ENCODE data around the gene DYNLL1. TPM values are rescaled to one million over a fixed set of nuclear protein-coding genes. Genes with fewer than 3 reads are reported as not detected.

DYNLL1 gene
- total and polyA plus RNA-seq, 2 of the 13 experiments (the other 11 are each of a cell fraction or from before 2014, with no cell fraction given) = 271 to 294 TPM

DNA sequence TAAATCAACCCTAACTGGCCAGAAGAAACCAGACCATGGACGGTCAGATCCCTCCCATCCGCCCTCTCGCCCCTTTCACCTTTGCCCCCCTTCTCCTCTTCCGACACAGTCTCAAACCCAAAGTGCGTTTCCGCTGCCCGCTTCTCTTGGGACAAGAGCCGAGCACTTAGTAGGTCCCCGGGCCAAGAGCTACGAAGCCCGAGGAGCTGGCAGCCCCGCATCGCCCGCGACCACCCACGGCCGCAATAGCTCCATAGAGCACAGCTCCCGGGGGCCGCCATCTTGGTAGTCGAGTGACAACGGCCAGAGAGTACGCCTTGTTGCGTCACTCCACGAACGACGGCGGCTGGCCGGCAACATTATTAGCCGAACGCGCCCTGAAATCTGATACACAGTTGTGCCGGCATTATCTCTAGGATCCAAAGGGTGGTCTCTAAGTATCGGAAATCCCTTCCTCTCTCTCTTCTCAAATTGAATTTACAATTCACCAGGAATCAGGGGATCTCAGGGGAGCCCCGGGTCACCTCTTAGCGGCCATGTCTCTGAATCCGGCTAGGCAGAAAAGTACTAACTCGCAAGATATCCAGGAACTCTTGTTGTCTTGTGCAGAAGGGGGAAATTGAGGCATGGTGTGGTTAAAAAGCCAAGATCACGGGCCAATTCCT is 33.1 kb downstream of the DYNLL1 start, which contains the start of gene COQ5 (continued):
- TF ChIP-seq, protein P1, sequence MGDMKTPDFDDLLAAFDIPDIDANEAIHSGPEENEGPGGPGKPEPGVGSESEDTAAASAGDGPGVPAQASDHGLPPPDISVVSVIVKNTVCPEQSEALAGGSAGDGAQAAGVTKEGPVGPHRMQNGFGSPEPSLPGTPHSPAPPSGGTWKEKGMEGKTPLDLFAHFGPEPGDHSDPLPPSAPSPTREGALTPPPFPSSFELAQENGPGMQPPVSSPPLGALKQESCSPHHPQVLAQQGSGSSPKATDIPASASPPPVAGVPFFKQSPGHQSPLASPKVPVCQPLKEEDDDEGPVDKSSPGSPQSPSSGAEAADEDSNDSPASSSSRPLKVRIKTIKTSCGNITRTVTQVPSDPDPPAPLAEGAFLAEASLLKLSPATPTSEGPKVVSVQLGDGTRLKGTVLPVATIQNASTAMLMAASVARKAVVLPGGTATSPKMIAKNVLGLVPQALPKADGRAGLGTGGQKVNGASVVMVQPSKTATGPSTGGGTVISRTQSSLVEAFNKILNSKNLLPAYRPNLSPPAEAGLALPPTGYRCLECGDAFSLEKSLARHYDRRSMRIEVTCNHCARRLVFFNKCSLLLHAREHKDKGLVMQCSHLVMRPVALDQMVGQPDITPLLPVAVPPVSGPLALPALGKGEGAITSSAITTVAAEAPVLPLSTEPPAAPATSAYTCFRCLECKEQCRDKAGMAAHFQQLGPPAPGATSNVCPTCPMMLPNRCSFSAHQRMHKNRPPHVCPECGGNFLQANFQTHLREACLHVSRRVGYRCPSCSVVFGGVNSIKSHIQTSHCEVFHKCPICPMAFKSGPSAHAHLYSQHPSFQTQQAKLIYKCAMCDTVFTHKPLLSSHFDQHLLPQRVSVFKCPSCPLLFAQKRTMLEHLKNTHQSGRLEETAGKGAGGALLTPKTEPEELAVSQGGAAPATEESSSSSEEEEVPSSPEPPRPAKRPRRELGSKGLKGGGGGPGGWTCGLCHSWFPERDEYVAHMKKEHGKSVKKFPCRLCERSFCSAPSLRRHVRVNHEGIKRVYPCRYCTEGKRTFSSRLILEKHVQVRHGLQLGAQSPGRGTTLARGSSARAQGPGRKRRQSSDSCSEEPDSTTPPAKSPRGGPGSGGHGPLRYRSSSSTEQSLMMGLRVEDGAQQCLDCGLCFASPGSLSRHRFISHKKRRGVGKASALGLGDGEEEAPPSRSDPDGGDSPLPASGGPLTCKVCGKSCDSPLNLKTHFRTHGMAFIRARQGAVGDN (CRISPR knock-in tag; IDR thresholded peaks at IDR 0.05) = peak; percentile 90
- no peak for TF ChIP-seq ATAD3A (CRISPR knock-in tag; IDR thresholded peaks at IDR 0.05)
- no peak for TF ChIP-seq KDM4B (CRISPR knock-in tag; IDR thresholded peaks at IDR 0.05)
- TF ChIP-seq ZNF670 (CRISPR knock-in tag; IDR thresholded peaks at IDR 0.05; ENCODE audit: borderline replicate concordance) = 0 out of 2 replicates have a peak, but pooled peaks have one; percentile 76
- no peak for TF ChIP-seq DR1 (CRISPR knock-in tag; IDR thresholded peaks at IDR 0.05)
- TF ChIP-seq, protein P2, sequence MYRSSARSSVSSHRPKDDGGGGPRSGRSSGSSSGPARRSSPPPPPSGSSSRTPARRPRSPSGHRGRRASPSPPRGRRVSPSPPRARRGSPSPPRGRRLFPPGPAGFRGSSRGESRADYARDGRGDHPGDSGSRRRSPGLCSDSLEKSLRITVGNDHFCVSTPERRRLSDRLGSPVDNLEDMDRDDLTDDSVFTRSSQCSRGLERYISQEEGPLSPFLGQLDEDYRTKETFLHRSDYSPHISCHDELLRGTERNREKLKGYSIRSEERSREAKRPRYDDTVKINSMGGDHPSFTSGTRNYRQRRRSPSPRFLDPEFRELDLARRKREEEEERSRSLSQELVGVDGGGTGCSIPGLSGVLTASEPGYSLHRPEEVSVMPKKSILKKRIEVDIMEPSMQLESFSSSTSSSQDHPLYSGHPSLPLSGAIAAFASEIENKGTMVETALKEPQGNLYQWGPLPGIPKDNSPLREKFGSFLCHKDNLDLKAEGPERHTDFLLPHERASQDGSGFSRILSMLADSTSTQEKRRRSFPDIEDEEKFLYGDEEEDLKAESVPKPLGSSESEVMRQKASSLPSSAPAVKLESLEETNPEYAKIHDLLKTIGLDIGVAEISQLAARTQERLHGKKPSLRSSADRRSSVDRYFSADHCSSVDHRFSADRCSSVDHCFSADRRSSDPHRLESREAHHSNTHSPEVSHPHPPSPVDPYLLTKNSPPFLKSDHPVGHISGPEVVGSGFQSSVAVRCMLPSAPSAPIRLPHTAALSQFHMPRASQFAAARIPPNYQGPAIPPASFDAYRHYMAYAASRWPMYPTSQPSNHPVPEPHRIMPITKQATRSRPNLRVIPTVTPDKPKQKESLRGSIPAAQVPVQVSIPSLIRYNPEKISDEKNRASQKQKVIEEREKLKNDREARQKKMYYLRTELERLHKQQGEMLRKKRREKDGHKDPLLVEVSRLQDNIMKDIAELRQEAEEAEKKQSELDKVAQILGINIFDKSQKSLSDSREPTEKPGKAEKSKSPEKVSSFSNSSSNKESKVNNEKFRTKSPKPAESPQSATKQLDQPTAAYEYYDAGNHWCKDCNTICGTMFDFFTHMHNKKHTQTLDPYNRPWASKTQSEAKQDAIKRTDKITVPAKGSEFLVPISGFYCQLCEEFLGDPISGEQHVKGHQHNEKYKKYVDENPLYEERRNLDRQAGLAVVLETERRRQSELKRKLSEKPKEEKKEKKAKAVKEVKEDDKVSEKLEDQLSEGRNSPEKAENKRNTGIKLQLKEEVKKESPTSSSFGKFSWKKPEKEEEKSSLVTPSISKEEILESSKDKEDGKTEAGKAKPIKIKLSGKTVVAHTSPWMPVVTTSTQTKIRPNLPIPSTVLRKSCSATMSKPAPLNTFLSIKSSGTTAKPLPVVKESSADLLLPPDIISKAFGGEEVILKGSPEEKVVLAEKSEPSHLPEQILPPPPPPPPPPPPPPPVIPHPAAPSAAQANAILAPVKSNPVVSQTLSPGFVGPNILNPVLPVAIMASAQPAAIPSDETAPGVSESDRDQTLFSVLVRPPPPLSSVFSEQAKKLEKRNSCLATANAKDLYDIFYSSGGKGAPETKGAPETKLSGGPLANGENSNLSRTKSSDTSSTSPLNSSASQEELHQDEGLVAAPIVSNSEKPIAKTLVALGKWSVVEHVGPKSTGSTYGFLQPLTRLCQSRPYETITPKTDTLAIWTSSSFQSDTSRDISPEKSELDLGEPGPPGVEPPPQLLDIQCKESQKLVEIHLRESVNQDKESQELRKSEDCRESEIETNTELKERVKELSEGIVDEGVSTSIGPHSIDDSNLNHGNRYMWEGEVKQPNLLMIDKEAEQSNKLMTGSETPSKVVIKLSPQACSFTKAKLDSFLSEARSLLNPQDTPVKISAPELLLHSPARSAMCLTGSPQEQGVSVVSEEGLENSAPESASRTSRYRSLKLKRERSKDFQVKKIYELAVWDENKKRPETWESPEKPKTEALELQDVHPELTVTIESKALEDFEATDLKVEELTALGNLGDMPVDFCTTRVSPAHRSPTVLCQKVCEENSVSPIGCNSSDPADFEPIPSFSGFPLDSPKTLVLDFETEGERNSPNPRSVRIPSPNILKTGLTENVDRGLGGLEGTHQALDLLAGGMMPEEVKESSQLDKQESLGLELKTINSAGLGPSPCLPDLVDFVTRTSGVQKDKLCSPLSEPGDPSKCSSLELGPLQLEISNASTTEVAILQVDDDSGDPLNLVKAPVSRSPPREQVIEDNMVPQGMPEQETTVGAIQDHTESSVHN (CRISPR knock-in tag; IDR thresholded peaks at IDR 0.05) = no peak
- no peak for TF ChIP-seq SNRNP70 (IDR thresholded peaks at IDR 0.05; ENCODE audit: low read depth, low read length)
- no peak for TF ChIP-seq NBN (conservative IDR thresholded peaks at IDR 0.05)
- no peak for TF ChIP-seq SSRP1 (CRISPR knock-in tag; IDR thresholded peaks at IDR 0.05)
- no peak for TF ChIP-seq CHD2 (IDR thresholded peaks at IDR 0.05; ENCODE audit: low read depth, low read length)
- peak; percentile 77 for TF ChIP-seq PHF21A (CRISPR knock-in tag; IDR thresholded peaks at IDR 0.05)
- TF ChIP-seq, protein P3, sequence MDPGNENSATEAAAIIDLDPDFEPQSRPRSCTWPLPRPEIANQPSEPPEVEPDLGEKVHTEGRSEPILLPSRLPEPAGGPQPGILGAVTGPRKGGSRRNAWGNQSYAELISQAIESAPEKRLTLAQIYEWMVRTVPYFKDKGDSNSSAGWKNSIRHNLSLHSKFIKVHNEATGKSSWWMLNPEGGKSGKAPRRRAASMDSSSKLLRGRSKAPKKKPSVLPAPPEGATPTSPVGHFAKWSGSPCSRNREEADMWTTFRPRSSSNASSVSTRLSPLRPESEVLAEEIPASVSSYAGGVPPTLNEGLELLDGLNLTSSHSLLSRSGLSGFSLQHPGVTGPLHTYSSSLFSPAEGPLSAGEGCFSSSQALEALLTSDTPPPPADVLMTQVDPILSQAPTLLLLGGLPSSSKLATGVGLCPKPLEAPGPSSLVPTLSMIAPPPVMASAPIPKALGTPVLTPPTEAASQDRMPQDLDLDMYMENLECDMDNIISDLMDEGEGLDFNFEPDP (CRISPR knock-in tag; conservative IDR thresholded peaks at IDR 0.05) = 0 out of 2 replicates have a peak, but pooled peaks have one; percentile 78
- peak; percentile 32; the same call in 1 of the 2 replicates for TF ChIP-seq ZNF749 (CRISPR knock-in tag; IDR thresholded peaks at IDR 0.05; ENCODE audit: borderline replicate concordance)
- no peak for TF ChIP-seq ZNF841 (CRISPR knock-in tag; IDR thresholded peaks at IDR 0.05; ENCODE audit: borderline replicate concordance)
- peak; percentile 62; the same call in 1 of the 2 replicates for TF ChIP-seq ETV6 (CRISPR knock-in tag; conservative IDR thresholded peaks at IDR 0.05)
- TF ChIP-seq PPARG (CRISPR knock-in tag; conservative IDR thresholded peaks at IDR 0.05) = peak; percentile 98
